NT2/D1 (cell line): ENCODE measurements around the gene ARHGAP21.

Experiments used
- SUZ12 ChIP-seq: IDR thresholded peaks from 2 replicates; pipeline ENCODE4 v1.6.1; 2011; ENCODE audit not compliant: insufficient read length, insufficient read depth; ENCODE audit errors: extremely low read depth
- YY1 ChIP-seq: IDR thresholded peaks from 2 replicates; pipeline ENCODE4 v1.6.1; 2011; ENCODE audit not compliant: insufficient read length, insufficient read depth
- ZNF274 ChIP-seq: IDR thresholded peaks from 2 replicates; pipeline ENCODE4 v1.6.1; 2011; ENCODE audit warnings: mild to moderate bottlenecking, low read depth, low read length

DNA sequence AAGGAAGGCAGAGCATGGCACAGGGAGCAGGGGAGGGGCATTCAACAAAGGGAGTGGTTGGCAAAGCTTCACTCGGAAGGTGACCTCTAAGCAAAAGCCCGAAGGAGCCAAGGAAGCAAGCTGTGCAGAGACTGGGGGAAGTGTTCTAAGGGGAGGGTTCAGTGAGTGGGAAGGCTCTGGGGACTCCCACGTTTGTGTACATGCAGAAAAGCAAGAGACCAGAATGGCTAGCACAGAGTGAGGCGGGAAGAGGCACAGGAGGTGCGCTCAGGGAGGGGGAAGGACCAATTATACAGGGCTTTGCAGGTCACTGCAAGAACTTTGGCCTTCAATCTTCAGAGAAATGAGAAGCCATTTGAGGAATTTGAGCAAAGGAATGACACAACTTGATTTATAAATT lies 7.4 kb downstream of the ARHGAP21 start:
- no peak for TF ChIP-seq YY1
- no peak for TF ChIP-seq ZNF274
- no peak for TF ChIP-seq SUZ12
